Astrocyte (in vitro differentiated cells and primary cell): ENCODE measurements around the gene TRAF7. TPM values are rescaled to one million over a fixed set of nuclear protein-coding genes. Genes with fewer than 3 reads are reported as not detected.

Source experiments
- DNase-seq: peaks from one replicate; pipeline ENCODE4 v3.0.0-alpha.2; 2010; ENCODE audit warnings: low read depth
- FAIRE-seq: peaks from 2 replicates; lab custom pipeline; 2011; peaks lifted over from hg19 to GRCh38; lab: Jason Lieb, UNC
- H2AFZ ChIP-seq: 2 replicates; pipeline ENCODE4 v1.6.0; 2012; ENCODE audit warnings: low read depth, low read length, inconsistent platforms
- H3K27ac ChIP-seq: 2 replicates; pipeline ENCODE4 v1.5.1; 2011; ENCODE audit warnings: low read depth, low read length, inconsistent platforms
- H3K27me3 ChIP-seq: 2 replicates; pipeline ENCODE4 v1.6.0; 2011; ENCODE audit warnings: low read length, inconsistent platforms; ENCODE audit not compliant: insufficient read depth
- H3K36me3 ChIP-seq: 2 replicates; pipeline ENCODE4 v1.5.1; 2011; ENCODE audit warnings: low read length, inconsistent platforms; ENCODE audit not compliant: insufficient read depth
- H3K4me1 ChIP-seq: 2 replicates; pipeline ENCODE4 v1.5.1; 2011; ENCODE audit warnings: low read length, inconsistent platforms; ENCODE audit not compliant: insufficient read depth
- H3K4me2 ChIP-seq: 2 replicates; pipeline ENCODE4 v1.6.0; 2012; ENCODE audit warnings: low read length, inconsistent platforms
- H3K4me3 ChIP-seq: 2 replicates; pipeline ENCODE4 v1.5.1; 2011; ENCODE audit warnings: low read depth, mild to moderate bottlenecking, low read length, inconsistent platforms; ENCODE audit not compliant: insufficient read depth
- H3K79me2 ChIP-seq: 2 replicates; pipeline ENCODE4 v1.6.0; 2012; ENCODE audit warnings: mild to moderate bottlenecking, low read length, inconsistent platforms; ENCODE audit not compliant: insufficient read depth
- H3K9ac ChIP-seq: 2 replicates; pipeline ENCODE4 v1.6.0; 2012; ENCODE audit warnings: mild to moderate bottlenecking, low read length, inconsistent platforms
- H3K9me3 ChIP-seq: 2 replicates; pipeline ENCODE4 v1.5.1; 2012; ENCODE audit warnings: low read depth, mild to moderate bottlenecking, low read length, inconsistent platforms; ENCODE audit not compliant: insufficient read depth
- H4K20me1 ChIP-seq: 2 replicates; pipeline ENCODE4 v1.6.0; 2012; ENCODE audit warnings: low read length, inconsistent platforms; ENCODE audit not compliant: insufficient read depth
- H3K27ac Mint-ChIP-seq: one replicate; pipeline ENCODE4 v1.8.0; 2021; ENCODE audit warnings: mild to moderate bottlenecking, mixed read lengths; ENCODE audit not compliant: unreplicated experiment
- H3K27me3 Mint-ChIP-seq: one replicate; pipeline ENCODE4 v1.8.0; 2021; ENCODE audit warnings: low read depth, mixed read lengths; ENCODE audit not compliant: unreplicated experiment
- H3K36me3 Mint-ChIP-seq: one replicate; pipeline ENCODE4 v1.8.0; 2021; ENCODE audit warnings: low read depth, mixed read lengths; ENCODE audit not compliant: unreplicated experiment
- H3K4me1 Mint-ChIP-seq: one replicate; pipeline ENCODE4 v1.8.0; 2021; ENCODE audit warnings: low read depth, mixed read lengths; ENCODE audit not compliant: unreplicated experiment
- H3K4me3 Mint-ChIP-seq: one replicate; pipeline ENCODE4 v1.8.0; 2021; ENCODE audit warnings: mild to moderate bottlenecking, moderate library complexity, mixed read lengths; ENCODE audit not compliant: unreplicated experiment
- H3K9me3 Mint-ChIP-seq: one replicate; pipeline ENCODE4 v1.8.0; 2021; ENCODE audit warnings: mild to moderate bottlenecking, mixed read lengths; ENCODE audit not compliant: unreplicated experiment
- EZH2 ChIP-seq: IDR thresholded peaks from 2 replicates; pipeline ENCODE4 v1.6.1; 2012; ENCODE audit warnings: mild to moderate bottlenecking, low read length, inconsistent platforms; ENCODE audit not compliant: insufficient read depth
- total RNA-seq: library from RNA; stranded (reverse); gene quantifications from 2 replicates; pipeline ENCODE4 v1.2.1, GENCODE V29; 2021
- TF ChIP-seq, protein P1 (sequence below): IDR thresholded peaks from 2 replicates; pipeline ENCODE4 v1.5.1; 2011; ENCODE audit warnings: low read depth, mild to moderate bottlenecking, inconsistent platforms, low read length, moderate library complexity; ENCODE audit not compliant: insufficient read depth

Gene TRAF7
- total RNA-seq, 1 donor from 2014 or later = 92.1 TPM

DNA sequence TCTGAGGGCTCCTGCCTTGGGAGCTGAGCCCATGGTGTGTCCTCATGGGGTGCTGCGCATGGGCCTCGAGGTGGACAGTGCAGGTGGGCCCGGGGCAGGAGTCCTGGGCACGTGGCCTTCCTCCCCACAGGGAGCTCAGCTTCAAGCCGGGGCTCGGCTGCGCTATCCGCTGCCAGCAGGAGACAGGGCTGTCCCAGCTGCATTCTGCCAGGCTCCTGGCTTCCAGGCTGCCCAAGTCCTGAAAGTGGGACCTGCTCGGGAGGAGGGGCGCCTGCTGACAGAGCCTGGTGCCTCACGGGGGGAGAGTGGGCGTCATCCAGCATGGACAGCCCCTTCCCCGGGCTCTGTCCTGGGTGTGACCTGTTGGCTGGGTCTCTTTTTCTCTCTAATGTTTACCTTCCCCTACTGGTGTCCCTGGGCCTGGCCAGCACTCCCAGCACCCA is 7.1 kb downstream of the TRAF7 start:
- Mint-ChIP-seq H3K9me3 (no peaks in the 10 kb centered on the region), H3K36me3 (no peaks in the 10 kb centered on the region), H3K4me1 (peaks cover 9% of the 10 kb centered on the region), H3K4me3 (no peak overlapping the region), H3K27me3 (no peaks in the 10 kb centered on the region), H3K27ac (no peak overlapping the region)
- peaks cover 36% of the 10 kb centered on the region for H3K4me1 ChIP-seq
- H3K4me3 ChIP-seq = no peak overlapping the region
- peaks cover 84% of the 10 kb centered on the region for H3K79me2 ChIP-seq
- no peaks in the 10 kb centered on the region for H3K27me3 ChIP-seq
- no peak overlapping the region for H2AFZ ChIP-seq
- H4K20me1 ChIP-seq = peaks cover 81% of the 10 kb centered on the region
- no peak overlapping the region for H3K9ac ChIP-seq
- H3K9me3 ChIP-seq = no peaks in the 10 kb centered on the region
- DNase-seq = no peak
- no peak overlapping the region for H3K4me2 ChIP-seq
- FAIRE-seq = no peak
- no peak for TF ChIP-seq EZH2
- TF ChIP-seq, protein P1, sequence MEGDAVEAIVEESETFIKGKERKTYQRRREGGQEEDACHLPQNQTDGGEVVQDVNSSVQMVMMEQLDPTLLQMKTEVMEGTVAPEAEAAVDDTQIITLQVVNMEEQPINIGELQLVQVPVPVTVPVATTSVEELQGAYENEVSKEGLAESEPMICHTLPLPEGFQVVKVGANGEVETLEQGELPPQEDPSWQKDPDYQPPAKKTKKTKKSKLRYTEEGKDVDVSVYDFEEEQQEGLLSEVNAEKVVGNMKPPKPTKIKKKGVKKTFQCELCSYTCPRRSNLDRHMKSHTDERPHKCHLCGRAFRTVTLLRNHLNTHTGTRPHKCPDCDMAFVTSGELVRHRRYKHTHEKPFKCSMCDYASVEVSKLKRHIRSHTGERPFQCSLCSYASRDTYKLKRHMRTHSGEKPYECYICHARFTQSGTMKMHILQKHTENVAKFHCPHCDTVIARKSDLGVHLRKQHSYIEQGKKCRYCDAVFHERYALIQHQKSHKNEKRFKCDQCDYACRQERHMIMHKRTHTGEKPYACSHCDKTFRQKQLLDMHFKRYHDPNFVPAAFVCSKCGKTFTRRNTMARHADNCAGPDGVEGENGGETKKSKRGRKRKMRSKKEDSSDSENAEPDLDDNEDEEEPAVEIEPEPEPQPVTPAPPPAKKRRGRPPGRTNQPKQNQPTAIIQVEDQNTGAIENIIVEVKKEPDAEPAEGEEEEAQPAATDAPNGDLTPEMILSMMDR = no peak
- peaks cover 5% of the 10 kb centered on the region for H3K36me3 ChIP-seq
- H3K27ac ChIP-seq = no peak overlapping the region

DNA sequence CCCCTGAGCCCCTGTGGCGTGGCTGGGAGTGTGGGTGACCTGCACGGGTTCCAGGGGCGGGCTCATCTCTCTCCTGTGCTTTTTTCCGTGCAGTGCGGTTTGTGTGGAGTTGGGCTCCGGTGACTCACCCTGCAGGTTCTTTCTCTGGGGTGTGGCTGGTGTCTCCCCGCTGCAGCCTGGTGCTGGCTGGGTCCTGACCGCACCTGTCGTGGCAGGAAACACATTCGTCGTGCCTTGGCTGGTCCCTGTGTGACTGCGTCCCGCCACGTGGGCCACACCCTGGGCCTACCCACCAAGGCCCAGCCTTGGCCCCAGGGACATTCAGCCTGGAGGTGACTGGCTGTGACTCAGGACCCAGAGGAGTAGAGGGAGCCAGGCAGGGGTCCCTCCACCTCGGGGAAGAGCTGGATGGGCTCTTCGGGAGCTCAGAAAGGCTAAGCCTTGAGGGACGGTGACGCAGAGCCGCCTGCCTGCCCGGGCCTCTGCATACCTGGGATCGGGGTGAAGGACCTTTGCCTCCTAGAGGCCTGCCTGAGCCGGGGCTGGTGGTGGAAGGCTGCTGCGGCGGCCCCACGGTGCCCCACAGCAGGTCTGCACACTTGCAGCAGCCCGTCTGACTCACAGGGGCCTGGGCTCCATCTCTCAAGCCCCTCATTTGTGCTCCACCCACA is 7.8 kb downstream of the TRAF7 start:
- no peak overlapping the region for H3K4me3 Mint-ChIP-seq
- peaks cover 78% of the 10 kb centered on the region for H3K79me2 ChIP-seq
- H3K9me3 Mint-ChIP-seq = no peaks in the 10 kb centered on the region
- peaks cover 6% of the 10 kb centered on the region for H3K4me1 Mint-ChIP-seq
- FAIRE-seq (no peak), DNase-seq (no peak)
- H2AFZ ChIP-seq = no peak overlapping the region
- peak overlapping the region; percentile 72 for H3K27ac Mint-ChIP-seq
- H3K27me3 Mint-ChIP-seq = no peaks in the 10 kb centered on the region
- no peaks in the 10 kb centered on the region for H3K9me3 ChIP-seq
- no peak overlapping the region for H3K27ac ChIP-seq
- H3K9ac ChIP-seq = no peak overlapping the region
- H3K36me3 Mint-ChIP-seq = peaks cover 2% of the 10 kb centered on the region
- no peak overlapping the region for H3K4me2 ChIP-seq
- no peak overlapping the region for H3K4me3 ChIP-seq
- peaks cover 30% of the 10 kb centered on the region for H3K4me1 ChIP-seq
- H3K36me3 ChIP-seq = peaks cover 7% of the 10 kb centered on the region
- H3K27me3 ChIP-seq = no peaks in the 10 kb centered on the region
- TF ChIP-seq, protein P1 = no peak
- no peak for TF ChIP-seq EZH2
- peaks cover 80% of the 10 kb centered on the region for H4K20me1 ChIP-seq

DNA sequence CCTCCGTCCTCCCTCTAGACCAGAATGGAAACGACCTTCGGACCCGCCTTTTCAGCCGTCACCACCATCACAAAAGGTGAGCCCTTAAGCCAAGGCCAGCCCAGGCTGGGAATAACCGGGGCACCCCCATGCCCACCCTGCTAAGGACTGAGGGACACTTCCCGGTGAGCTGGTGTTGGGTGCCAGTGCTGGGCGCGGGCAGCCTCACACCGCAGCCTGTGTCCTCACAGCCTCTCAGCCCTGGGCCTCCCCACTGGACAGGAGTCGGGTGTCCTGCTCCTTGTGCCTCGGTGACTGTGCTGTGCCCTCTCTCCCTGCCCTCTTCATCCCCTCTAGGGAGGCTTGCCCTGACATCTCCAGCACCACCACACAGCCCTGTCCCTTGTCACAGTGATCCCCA is 10.3 kb downstream of the TRAF7 start:
- no peak for TF ChIP-seq EZH2
- TF ChIP-seq, protein P1 = no peak
- Histone ChIP-seq H3K27ac (no peak overlapping the region), H3K27me3 (no peaks in the 10 kb centered on the region), H2AFZ (no peak overlapping the region), H3K79me2 (peaks cover 54% of the 10 kb centered on the region), H3K9ac (no peak overlapping the region), H3K4me3 (no peak overlapping the region), H3K9me3 (no peaks in the 10 kb centered on the region), H4K20me1 (peaks cover 61% of the 10 kb centered on the region), H3K4me1 (peaks cover 7% of the 10 kb centered on the region), H3K4me2 (no peak overlapping the region), H3K36me3 (peaks cover 7% of the 10 kb centered on the region)
- no peak for FAIRE-seq
- DNase-seq = no peak
- H3K27ac Mint-ChIP-seq = peak overlapping the region; percentile 62
- H3K27me3 Mint-ChIP-seq = no peaks in the 10 kb centered on the region
- H3K4me1 Mint-ChIP-seq = peaks cover 2% of the 10 kb centered on the region
- H3K4me3 Mint-ChIP-seq = no peak overlapping the region
- H3K9me3 Mint-ChIP-seq = no peaks in the 10 kb centered on the region
- H3K36me3 Mint-ChIP-seq = peaks cover 2% of the 10 kb centered on the region
